ENCODE measurements around the gene RAD18. TPM values are rescaled to one million over a fixed set of nuclear protein-coding genes. Genes with fewer than 3 reads are reported as not detected.

The RAD18 gene
- total and polyA plus RNA-seq, 9 of the 15 experiments (the other 6 are each of a cell fraction or from before 2014, with no cell fraction given), result 19.2 to 49.4 (median 34.4) TPM

- TF ChIP-seq, protein P1, sequence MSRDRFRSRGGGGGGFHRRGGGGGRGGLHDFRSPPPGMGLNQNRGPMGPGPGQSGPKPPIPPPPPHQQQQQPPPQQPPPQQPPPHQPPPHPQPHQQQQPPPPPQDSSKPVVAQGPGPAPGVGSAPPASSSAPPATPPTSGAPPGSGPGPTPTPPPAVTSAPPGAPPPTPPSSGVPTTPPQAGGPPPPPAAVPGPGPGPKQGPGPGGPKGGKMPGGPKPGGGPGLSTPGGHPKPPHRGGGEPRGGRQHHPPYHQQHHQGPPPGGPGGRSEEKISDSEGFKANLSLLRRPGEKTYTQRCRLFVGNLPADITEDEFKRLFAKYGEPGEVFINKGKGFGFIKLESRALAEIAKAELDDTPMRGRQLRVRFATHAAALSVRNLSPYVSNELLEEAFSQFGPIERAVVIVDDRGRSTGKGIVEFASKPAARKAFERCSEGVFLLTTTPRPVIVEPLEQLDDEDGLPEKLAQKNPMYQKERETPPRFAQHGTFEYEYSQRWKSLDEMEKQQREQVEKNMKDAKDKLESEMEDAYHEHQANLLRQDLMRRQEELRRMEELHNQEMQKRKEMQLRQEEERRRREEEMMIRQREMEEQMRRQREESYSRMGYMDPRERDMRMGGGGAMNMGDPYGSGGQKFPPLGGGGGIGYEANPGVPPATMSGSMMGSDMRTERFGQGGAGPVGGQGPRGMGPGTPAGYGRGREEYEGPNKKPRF (IDR thresholded peaks at IDR 0.05; ENCODE audit: low read depth, low read length), result no peak
- TF ChIP-seq HLTF (IDR thresholded peaks at IDR 0.05), result no peak
- no peak for TF ChIP-seq MIER1 (IDR thresholded peaks at IDR 0.05; ENCODE audit: low read depth)
- TF ChIP-seq NRF1 (conservative IDR thresholded peaks at IDR 0.05 in 1 of 2, IDR thresholded peaks at IDR 0.05 in 1 of 2), result no peak
- TF ChIP-seq, protein P2, sequence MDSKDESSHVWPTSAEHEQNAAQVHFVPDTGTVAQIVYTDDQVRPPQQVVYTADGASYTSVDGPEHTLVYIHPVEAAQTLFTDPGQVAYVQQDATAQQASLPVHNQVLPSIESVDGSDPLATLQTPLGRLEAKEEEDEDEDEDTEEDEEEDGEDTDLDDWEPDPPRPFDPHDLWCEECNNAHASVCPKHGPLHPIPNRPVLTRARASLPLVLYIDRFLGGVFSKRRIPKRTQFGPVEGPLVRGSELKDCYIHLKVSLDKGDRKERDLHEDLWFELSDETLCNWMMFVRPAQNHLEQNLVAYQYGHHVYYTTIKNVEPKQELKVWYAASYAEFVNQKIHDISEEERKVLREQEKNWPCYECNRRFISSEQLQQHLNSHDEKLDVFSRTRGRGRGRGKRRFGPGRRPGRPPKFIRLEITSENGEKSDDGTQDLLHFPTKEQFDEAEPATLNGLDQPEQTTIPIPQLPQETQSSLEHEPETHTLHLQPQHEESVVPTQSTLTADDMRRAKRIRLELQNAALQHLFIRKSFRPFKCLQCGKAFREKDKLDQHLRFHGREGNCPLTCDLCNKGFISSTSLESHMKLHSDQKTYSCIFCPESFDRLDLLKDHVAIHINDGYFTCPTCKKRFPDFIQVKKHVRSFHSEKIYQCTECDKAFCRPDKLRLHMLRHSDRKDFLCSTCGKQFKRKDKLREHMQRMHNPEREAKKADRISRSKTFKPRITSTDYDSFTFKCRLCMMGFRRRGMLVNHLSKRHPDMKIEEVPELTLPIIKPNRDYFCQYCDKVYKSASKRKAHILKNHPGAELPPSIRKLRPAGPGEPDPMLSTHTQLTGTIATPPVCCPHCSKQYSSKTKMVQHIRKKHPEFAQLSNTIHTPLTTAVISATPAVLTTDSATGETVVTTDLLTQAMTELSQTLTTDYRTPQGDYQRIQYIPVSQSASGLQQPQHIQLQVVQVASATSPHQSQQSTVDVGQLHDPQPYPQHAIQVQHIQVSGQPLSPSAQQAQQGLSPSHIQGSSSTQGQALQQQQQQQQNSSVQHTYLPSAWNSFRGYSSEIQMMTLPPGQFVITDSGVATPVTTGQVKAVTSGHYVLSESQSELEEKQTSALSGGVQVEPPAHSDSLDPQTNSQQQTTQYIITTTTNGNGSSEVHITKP (IDR thresholded peaks at IDR 0.05; ENCODE audit: partially characterized antibody), result no peak
- TF ChIP-seq CEBPZ (IDR thresholded peaks at IDR 0.05; ENCODE audit: borderline replicate concordance, low read depth, low read length), result no peak
- no peak for TF ChIP-seq NCOA1 (IDR thresholded peaks at IDR 0.05; ENCODE audit: low read depth)
Measured at GRCh38 chr3:8981296-8981695, 18.0 kb upstream of the RAD18 start (continued).
